ENCODE data around the gene ZSWIM3. TPM values are rescaled to one million over a fixed set of nuclear protein-coding genes. Genes with fewer than 3 reads are reported as not detected.
A peak's percentile ranks its signal among the peaks of the same experiment; 100 is the strongest.

ZSWIM3 gene
- total RNA-seq, 4 donors from 2014 or later: 1.3 to 3.3 (median 2.1) TPM

- ATAC-seq (no peak), DNase-seq (no peak)
- H3K27ac ChIP-seq: peak overlapping the region; percentile 82 to 93 (median 87)
- in situ Hi-C loops (cut with MboI; ENCODE audit: low sequenced_read_pairs in 4 of 4) (no loop called here), intact Hi-C loops (cut with DNase I; ENCODE audit: low total_unique reads) (loop anchor here (1.0 to 2.0 kb wide), 3 partner anchors 23 to 59 kb away; partner anchors contain the start of gene ZSWIM1)
- H3K9me3 ChIP-seq: no peaks in the 10 kb centered on the region
- peaks cover 38 to 39% of the 10 kb centered on the region in 2 donors for H3K4me1 ChIP-seq
- no peak for TF ChIP-seq CTCF (IDR thresholded peaks at IDR 0.05 in 4 of 5, conservative IDR thresholded peaks at IDR 0.05 in 1 of 5)
- peak overlapping the region; percentile 83 to 88 (median 86) for H3K4me3 ChIP-seq
- peaks cover 0 to 10% of the 10 kb centered on the region in 2 donors for H3K36me3 ChIP-seq
- no peaks in the 10 kb centered on the region for H3K27me3 ChIP-seq
These were observed 435 bp downstream of the ZSWIM3 start for GRCh38 chr20:45857882-45858216.

GRCh38 chr20:45859916-45860315 lies 2.5 kb downstream of the ZSWIM3 start:
- H3K4me3 ChIP-seq: no peak overlapping the region
- no peak overlapping the region for H3K27ac ChIP-seq
- TF ChIP-seq POLR2A (IDR thresholded peaks at IDR 0.05) (no peak), CTCF (IDR thresholded peaks at IDR 0.05 in 4 of 5, conservative IDR thresholded peaks at IDR 0.05 in 1 of 5) (no peak)
- no peak for ATAC-seq
- no peaks in the 10 kb centered on the region for H3K36me3 ChIP-seq
- H3K27me3 ChIP-seq: no peaks in the 10 kb centered on the region
- no peak for DNase-seq
- H3K4me1 ChIP-seq: peaks cover 31% of the 10 kb centered on the region in 2 donors
- in situ Hi-C loops (cut with MboI; ENCODE audit: low sequenced_read_pairs in 4 of 4): no loop called here
- H3K9me3 ChIP-seq: no peaks in the 10 kb centered on the region
- intact Hi-C loops (cut with DNase I; ENCODE audit: low total_unique reads): no loop called here

GRCh38 chr20:45860560-45861220 lies 3.3 kb downstream of the ZSWIM3 start:
- no peaks in the 10 kb centered on the region for H3K27me3 ChIP-seq
- ATAC-seq (no peak), DNase-seq (no peak)
- H3K4me1 ChIP-seq: peaks cover 23% of the 10 kb centered on the region in 2 donors
- H3K27ac ChIP-seq: no peak overlapping the region
- H3K36me3 ChIP-seq: no peaks in the 10 kb centered on the region
- intact Hi-C loops (cut with DNase I; ENCODE audit: low total_unique reads) (no loop called here), in situ Hi-C loops (cut with MboI; ENCODE audit: low sequenced_read_pairs in 4 of 4) (no loop called here)
- no peak overlapping the region for H3K4me3 ChIP-seq
- no peaks in the 10 kb centered on the region for H3K9me3 ChIP-seq
- TF ChIP-seq CTCF (IDR thresholded peaks at IDR 0.05 in 4 of 5, conservative IDR thresholded peaks at IDR 0.05 in 1 of 5) (no peak), POLR2A (IDR thresholded peaks at IDR 0.05) (no peak)

- no peaks in the 10 kb centered on the region for H3K9me3 ChIP-seq
- no peak for TF ChIP-seq CTCF (IDR thresholded peaks at IDR 0.05 in 4 of 5, conservative IDR thresholded peaks at IDR 0.05 in 1 of 5)
- no peak for TF ChIP-seq POLR2A (IDR thresholded peaks at IDR 0.05)
- no peak for ATAC-seq
- H3K4me1 ChIP-seq: peaks cover 16% of the 10 kb centered on the region in 2 donors
- no peaks in the 10 kb centered on the region for H3K36me3 ChIP-seq
- intact Hi-C loops (cut with DNase I; ENCODE audit: low total_unique reads) (no loop called here), in situ Hi-C loops (cut with MboI; ENCODE audit: low sequenced_read_pairs in 4 of 4) (no loop called here)
- H3K4me3 ChIP-seq: no peak overlapping the region
- H3K27me3 ChIP-seq: no peaks in the 10 kb centered on the region
- H3K27ac ChIP-seq: no peak overlapping the region
- DNase-seq: no peak
These were observed 4.0 kb downstream of the ZSWIM3 start for GRCh38 chr20:45861221-45862075.

Measured in gastrocnemius medialis (tissue), 4 donors.